Hepatocyte (in vitro differentiated cells): ENCODE measurements around the gene OBSL1.

Experiments
- EZH2phosphoT487 ChIP-seq: fragments of 200-600 bp; sonication (generic); IDR thresholded peaks from one replicate; pipeline ENCODE4 v1.6.1; 2018; ENCODE audit warnings: antibody characterized with exemption, mild to moderate bottlenecking, low read depth, moderate library complexity; ENCODE audit not compliant: unreplicated experiment, severe bottlenecking
- TF ChIP-seq, protein P1 (sequence below): fragments of 200-600 bp; sonication (generic); IDR thresholded peaks from 2 replicates; pipeline ENCODE4 v1.5.1; 2016; ENCODE audit warnings: antibody characterized with exemption, mild to moderate bottlenecking; ENCODE audit not compliant: poor library complexity

DNA sequence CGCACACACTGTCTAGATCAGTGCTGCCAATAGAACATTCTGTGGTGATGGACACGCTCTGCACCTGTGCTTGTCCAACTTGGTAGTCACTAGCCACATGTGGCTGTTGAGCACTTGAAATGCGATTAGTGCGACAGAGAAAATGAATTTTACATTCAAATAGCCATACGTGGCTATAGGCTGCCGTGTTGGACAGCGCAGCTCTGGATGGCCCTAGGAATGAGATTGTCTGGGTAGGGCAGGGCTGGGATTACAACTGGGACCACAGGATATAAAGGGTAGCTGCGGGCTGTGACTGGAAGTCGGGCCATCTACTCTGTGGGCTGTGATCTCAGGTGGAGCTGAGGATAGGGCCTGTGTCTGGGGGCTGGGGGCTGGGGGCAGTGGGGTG is 51.8 kb downstream of the OBSL1 start:
- TF ChIP-seq EZH2phosphoT487, result no peak
- TF ChIP-seq, protein P1, sequence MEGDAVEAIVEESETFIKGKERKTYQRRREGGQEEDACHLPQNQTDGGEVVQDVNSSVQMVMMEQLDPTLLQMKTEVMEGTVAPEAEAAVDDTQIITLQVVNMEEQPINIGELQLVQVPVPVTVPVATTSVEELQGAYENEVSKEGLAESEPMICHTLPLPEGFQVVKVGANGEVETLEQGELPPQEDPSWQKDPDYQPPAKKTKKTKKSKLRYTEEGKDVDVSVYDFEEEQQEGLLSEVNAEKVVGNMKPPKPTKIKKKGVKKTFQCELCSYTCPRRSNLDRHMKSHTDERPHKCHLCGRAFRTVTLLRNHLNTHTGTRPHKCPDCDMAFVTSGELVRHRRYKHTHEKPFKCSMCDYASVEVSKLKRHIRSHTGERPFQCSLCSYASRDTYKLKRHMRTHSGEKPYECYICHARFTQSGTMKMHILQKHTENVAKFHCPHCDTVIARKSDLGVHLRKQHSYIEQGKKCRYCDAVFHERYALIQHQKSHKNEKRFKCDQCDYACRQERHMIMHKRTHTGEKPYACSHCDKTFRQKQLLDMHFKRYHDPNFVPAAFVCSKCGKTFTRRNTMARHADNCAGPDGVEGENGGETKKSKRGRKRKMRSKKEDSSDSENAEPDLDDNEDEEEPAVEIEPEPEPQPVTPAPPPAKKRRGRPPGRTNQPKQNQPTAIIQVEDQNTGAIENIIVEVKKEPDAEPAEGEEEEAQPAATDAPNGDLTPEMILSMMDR, result no peak
